IMR-90 (cell line): Measurements from ENCODE around the gene BBIP1. TPM values are rescaled to one million over a fixed set of nuclear protein-coding genes. Genes with fewer than 3 reads are reported as not detected.

Source experiments
- ATAC-seq: fragments of 200-7000 bp; cut with Tn5 transposase; 2 replicates; pipeline ENCODE4 v1.9.1; 2020; ENCODE audit warnings: low read depth, mild to moderate bottlenecking, moderate library complexity
- BruUV-seq: library from RNA; stranded (reverse); fragments of 400-500 nt; replicated peaks from 2 replicates; lab custom pipeline; 2021; lab: Mats Ljungman, UMichigan
- CTCF ChIA-PET: fragments of 300-600 bp; formaldehyde crosslinking; extraction: SDS; loops from one replicate; lab custom pipeline; 2021; ENCODE audit warnings: antibody characterized with exemption; lab: Yijun Ruan, JAX
- POLR2A ChIA-PET: fragments of 300-600 bp; sonication (Branson Sonifier 250); formaldehyde crosslinking; loops from one replicate; lab custom pipeline; 2022; ENCODE audit warnings: antibody characterized with exemption; ENCODE audit not compliant: unreplicated experiment; lab: Charles Lee
- DNase-seq: peaks from one replicate; pipeline ENCODE4 v3.0.0; 2013
- H2AFZ ChIP-seq: replicated peaks from 2 replicates; pipeline ENCODE3; 2013; ENCODE audit warnings: low read length, mild to moderate bottlenecking; ENCODE audit not compliant: poor library complexity
- H2AK5ac ChIP-seq: 2 replicates; pipeline ENCODE4 v1.6.1; 2013; ENCODE audit warnings: low read depth, low read length, inconsistent platforms
- H2AK9ac ChIP-seq: replicated peaks from 2 replicates; pipeline ENCODE3; 2013; ENCODE audit warnings: mild to moderate bottlenecking, low read depth, low read length, moderate library complexity; ENCODE audit not compliant: poor library complexity
- H2BK120ac ChIP-seq: 2 replicates; pipeline ENCODE4 v1.6.1; 2013; ENCODE audit warnings: low read depth, low read length, inconsistent platforms
- H2BK15ac ChIP-seq: 3 replicates; pipeline ENCODE4 v1.6.1; 2013; ENCODE audit warnings: low read depth, low read length, inconsistent platforms
- H2BK20ac ChIP-seq: 2 replicates; pipeline ENCODE4 v1.6.1; 2013; ENCODE audit warnings: low read depth, mild to moderate bottlenecking, inconsistent platforms, low read length, moderate library complexity
- H2BK5ac ChIP-seq: 2 replicates; pipeline ENCODE4 v1.6.1; 2013; ENCODE audit warnings: mild to moderate bottlenecking, low read depth, low read length, inconsistent platforms; ENCODE audit not compliant: poor library complexity, severe bottlenecking
- H3K14ac ChIP-seq: replicated peaks from 2 replicates; pipeline ENCODE4 v1.6.1; 2013; ENCODE audit warnings: low read depth, low read length, inconsistent platforms
- H3K18ac ChIP-seq: 2 replicates; pipeline ENCODE4 v1.6.1; 2013; ENCODE audit warnings: low read depth, low read length, control low read depth
- H3K23ac ChIP-seq: 2 replicates; pipeline ENCODE4 v1.6.1; 2013; ENCODE audit warnings: low read depth, low read length, inconsistent platforms
- H3K27ac ChIP-seq: 2 replicates; pipeline ENCODE4 v1.5.1; 2013; ENCODE audit warnings: mild to moderate bottlenecking, control low read depth, low read length; ENCODE audit not compliant: insufficient read depth
- H3K27me3 ChIP-seq: 2 replicates; pipeline ENCODE4 v1.6.1; 2013; ENCODE audit warnings: low read length; ENCODE audit not compliant: control insufficient read depth, insufficient read depth
- H3K36me3 ChIP-seq: 2 replicates; pipeline ENCODE4 v1.6.1; 2013; ENCODE audit warnings: low read length, mixed read lengths; ENCODE audit not compliant: control insufficient read depth, insufficient read depth
- H3K4ac ChIP-seq: 2 replicates; pipeline ENCODE4 v1.6.1; 2013; ENCODE audit warnings: low read depth, low read length, inconsistent platforms
- H3K4me1 ChIP-seq: 2 replicates; pipeline ENCODE4 v1.6.1; 2013; ENCODE audit warnings: low read length, mixed read lengths; ENCODE audit not compliant: control insufficient read depth, insufficient read depth
- H3K4me2 ChIP-seq: 2 replicates; pipeline ENCODE4 v1.6.1; 2013; ENCODE audit warnings: low read depth, mild to moderate bottlenecking, control low read depth, low read length, moderate library complexity
- H3K4me3 ChIP-seq: 2 replicates; pipeline ENCODE4 v1.5.1; 2013; ENCODE audit warnings: low read depth, mild to moderate bottlenecking, control low read depth, low read length, moderate library complexity; ENCODE audit not compliant: insufficient read depth
- H3K56ac ChIP-seq: 2 replicates; pipeline ENCODE4 v1.6.1; 2013; ENCODE audit warnings: low read length, inconsistent platforms; ENCODE audit not compliant: insufficient read depth; ENCODE audit errors: extremely low read depth
- H3K79me1 ChIP-seq, 2 experiments: 2 replicates each; pipeline ENCODE4 v1.6.1; 2013; ENCODE audit warnings: low read length in 2 of 2, inconsistent platforms in 1 of 2, low read depth in 1 of 2
- H3K9ac ChIP-seq: 2 replicates; pipeline ENCODE4 v1.6.1; 2013; ENCODE audit warnings: low read depth, low read length, control low read depth
- H3K9me1 ChIP-seq: 2 replicates; pipeline ENCODE4 v1.6.1; 2013; ENCODE audit warnings: low read length, inconsistent platforms; ENCODE audit not compliant: insufficient read depth
- H3K9me3 ChIP-seq: 2 replicates; pipeline ENCODE4 v1.6.1; 2013; ENCODE audit warnings: low read length; ENCODE audit not compliant: control insufficient read depth, insufficient read depth
- H4K20me1 ChIP-seq: 2 replicates; pipeline ENCODE4 v1.6.1; 2013; ENCODE audit warnings: low read length, inconsistent platforms; ENCODE audit not compliant: insufficient read depth
- H4K5ac ChIP-seq: 2 replicates; pipeline ENCODE4 v1.6.1; 2013; ENCODE audit warnings: mild to moderate bottlenecking, low read depth, low read length, control low read depth
- H4K8ac ChIP-seq, 2 experiments: 2 replicates each; pipeline ENCODE4 v1.6.1; 2013; ENCODE audit warnings: low read depth in 2 of 2, low read length in 2 of 2, control low read depth in 1 of 2, inconsistent platforms in 1 of 2
- H4K91ac ChIP-seq: 2 replicates; pipeline ENCODE4 v1.6.1; 2013; ENCODE audit warnings: low read depth, low read length, inconsistent platforms; ENCODE audit not compliant: insufficient read depth
- BHLHE40 ChIP-seq: fragments of 150-350 bp; IDR thresholded peaks from 2 replicates; pipeline ENCODE4 v1.6.1; 2016; ENCODE audit warnings: mild to moderate bottlenecking, low read depth, low read length
- CEBPB ChIP-seq: IDR thresholded peaks from 2 replicates; pipeline ENCODE4 v1.6.1; 2012; ENCODE audit warnings: low read depth, low read length, improper control_type of control experiment
- CHD1 ChIP-seq: IDR thresholded peaks from 2 replicates; pipeline ENCODE4 v1.6.1; 2012; ENCODE audit warnings: low read depth, low read length, improper control_type of control experiment
- ELK1 ChIP-seq: fragments of 150-350 bp; IDR thresholded peaks from 2 replicates; pipeline ENCODE4 v1.6.1; 2016; ENCODE audit warnings: low read depth, mild to moderate bottlenecking, low read length, moderate library complexity, borderline replicate concordance
- FOS ChIP-seq: fragments of 150-350 bp; IDR thresholded peaks from 2 replicates; pipeline ENCODE4 v1.6.1; 2016; ENCODE audit warnings: low read depth, low read length
- MAFK ChIP-seq: IDR thresholded peaks from 2 replicates; pipeline ENCODE4 v1.6.1; 2012; ENCODE audit warnings: low read depth, low read length, improper control_type of control experiment
- MAZ ChIP-seq: IDR thresholded peaks from 2 replicates; pipeline ENCODE4 v1.6.1; 2012; ENCODE audit warnings: low read depth, mild to moderate bottlenecking, low read length, improper control_type of control experiment, moderate library complexity, borderline replicate concordance
- MXI1 ChIP-seq: IDR thresholded peaks from 2 replicates; pipeline ENCODE4 v1.6.1; 2012; ENCODE audit warnings: low read depth, mild to moderate bottlenecking, low read length, moderate library complexity, borderline replicate concordance
- NFE2L2 ChIP-seq: fragments of 150-350 bp; IDR thresholded peaks from 2 replicates; pipeline ENCODE4 v1.6.1; 2016; ENCODE audit warnings: low read depth, mild to moderate bottlenecking, low read length
- POLR2A ChIP-seq: IDR thresholded peaks from 2 replicates; pipeline ENCODE4 v1.6.1; 2012; ENCODE audit warnings: mild to moderate bottlenecking, low read depth, low read length
- RAD21 ChIP-seq: IDR thresholded peaks from 2 replicates; pipeline ENCODE4 v1.6.1; 2012; ENCODE audit warnings: low read length, improper control_type of control experiment
- RCOR1 ChIP-seq: IDR thresholded peaks from 2 replicates; pipeline ENCODE4 v1.6.1; 2012; ENCODE audit warnings: mild to moderate bottlenecking, low read length, improper control_type of control experiment; ENCODE audit not compliant: insufficient replicate concordance
- RFX5 ChIP-seq: IDR thresholded peaks from 2 replicates; pipeline ENCODE4 v1.8.0; 2012; ENCODE audit warnings: low read depth, mild to moderate bottlenecking, low read length, moderate library complexity
- SMC3 ChIP-seq: fragments of 150-350 bp; IDR thresholded peaks from 2 replicates; pipeline ENCODE4 v1.6.1; 2016; ENCODE audit warnings: low read depth, mild to moderate bottlenecking, antibody characterized with exemption, low read length, moderate library complexity
- WGBS, 2 experiments: methylation state at CpG; one replicate each; pipeline versions ENCODE4 v1.1.5 to v1.1.7; 2013; ENCODE audit warnings: missing lambda C conversion rate in 2 of 2; ENCODE audit not compliant: insufficient read length in 1 of 2; ENCODE audit errors: extremely low coverage in 2 of 2; 5-methylcytosine and 5-hydroxymethylcytosine counted together
- dilution Hi-C: fragments of 300-500 bp; cut with HindIII; formaldehyde crosslinking; loops from one replicate; pipeline ENCODE4 v1.14.3; 2018; ENCODE audit warnings: low sequenced_read_pairs; ENCODE audit not compliant: unreplicated experiment
- in situ Hi-C: fragments of 300-500 bp; cut with MboI; formaldehyde crosslinking; loops from 3 replicates; pipeline ENCODE4 v1.14.3; 2019; ENCODE audit warnings: low sequenced_read_pairs, inconsistent platforms, mixed read lengths
- intact Hi-C: fragments of 100-400 bp; cut with micrococcal nuclease; formaldehyde crosslinking; loops from 2 replicates; pipeline ENCODE4 v1.10.0; 2022
- polyA plus RNA-seq, 3 experiments: library from polyadenylated mRNA; depleted of rRNA; stranded (reverse); fragments of >200 nt; gene quantifications; 2 replicates each; pipeline ENCODE4 v1.2.3, GENCODE V29; 2012; ENCODE audit warnings: low replicate concordance in 1 of 3
- total RNA-seq: library from RNA; depleted of rRNA; stranded (reverse); fragments of >200 nt; gene quantifications from 2 replicates; pipeline ENCODE4 v1.2.3, GENCODE V29; 2012
- TF ChIP-seq, protein P1 (sequence below): fragments of 150-350 bp; IDR thresholded peaks from 2 replicates; pipeline ENCODE4 v1.6.1; 2017; ENCODE audit warnings: mild to moderate bottlenecking, antibody characterized with exemption, low read length, low read depth
- TF ChIP-seq, protein P2 (sequence below): conservative IDR thresholded peaks from 2 replicates; pipeline ENCODE4 v1.5.1; 2012; ENCODE audit warnings: mild to moderate bottlenecking, low read depth, low read length, improper control_type of control experiment

Gene BBIP1
- total and polyA plus RNA-seq, 2 of the 4 experiments (the other 2 are of a cell fraction) = 17.4 to 19.9 TPM

GRCh38 chr10:110883924-110884323, 35.1 kb downstream of the BBIP1 start:
- intact Hi-C loops = no loop called here
- ATAC-seq = peak; percentile 59; the same call in 1 of the 2 replicates
- H3K18ac ChIP-seq = no peak overlapping the region

More at GRCh38 chr10:110883924-110884323, 35.1 kb downstream of the BBIP1 start:
- H2BK120ac ChIP-seq = no peak overlapping the region
- no peak overlapping the region for H4K91ac ChIP-seq
- peaks cover 2% of the 10 kb centered on the region; the same call in 1 of the 2 replicates for H3K4me1 ChIP-seq
- H2BK20ac ChIP-seq = no peak overlapping the region
- dilution Hi-C loops = no loop called here
- H3K9me1 ChIP-seq = no peaks in the 10 kb centered on the region; the same call in 1 of the 2 replicates
- peak overlapping the region; percentile 4 for H2AFZ ChIP-seq
- ChIA-PET POLR2A (no interaction called here), CTCF (no interaction called here)
- peaks cover 0 to 3% of the 10 kb centered on the region in 2 experiments; a peak in 2 of 4 replicates for H3K79me1 ChIP-seq
- in situ Hi-C loops = loop anchor here (10.0 kb wide), 1 partner anchor 579 kb away; the partner anchor contains the start of gene SMNDC1
- TF ChIP-seq ELK1 (no peak), BHLHE40 (no peak), MAFK (no peak), RAD21 (no peak), SMC3 (no peak), CHD1 (no peak), MXI1 (no peak), CEBPB (no peak), FOS (no peak), NFE2L2 (no peak), POLR2A (no peak), MAZ (no peak), RFX5 (no peak), RCOR1 (no peak)
- TF ChIP-seq, protein P1, sequence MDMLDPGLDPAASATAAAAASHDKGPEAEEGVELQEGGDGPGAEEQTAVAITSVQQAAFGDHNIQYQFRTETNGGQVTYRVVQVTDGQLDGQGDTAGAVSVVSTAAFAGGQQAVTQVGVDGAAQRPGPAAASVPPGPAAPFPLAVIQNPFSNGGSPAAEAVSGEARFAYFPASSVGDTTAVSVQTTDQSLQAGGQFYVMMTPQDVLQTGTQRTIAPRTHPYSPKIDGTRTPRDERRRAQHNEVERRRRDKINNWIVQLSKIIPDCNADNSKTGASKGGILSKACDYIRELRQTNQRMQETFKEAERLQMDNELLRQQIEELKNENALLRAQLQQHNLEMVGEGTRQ = no peak
- TF ChIP-seq, protein P2, sequence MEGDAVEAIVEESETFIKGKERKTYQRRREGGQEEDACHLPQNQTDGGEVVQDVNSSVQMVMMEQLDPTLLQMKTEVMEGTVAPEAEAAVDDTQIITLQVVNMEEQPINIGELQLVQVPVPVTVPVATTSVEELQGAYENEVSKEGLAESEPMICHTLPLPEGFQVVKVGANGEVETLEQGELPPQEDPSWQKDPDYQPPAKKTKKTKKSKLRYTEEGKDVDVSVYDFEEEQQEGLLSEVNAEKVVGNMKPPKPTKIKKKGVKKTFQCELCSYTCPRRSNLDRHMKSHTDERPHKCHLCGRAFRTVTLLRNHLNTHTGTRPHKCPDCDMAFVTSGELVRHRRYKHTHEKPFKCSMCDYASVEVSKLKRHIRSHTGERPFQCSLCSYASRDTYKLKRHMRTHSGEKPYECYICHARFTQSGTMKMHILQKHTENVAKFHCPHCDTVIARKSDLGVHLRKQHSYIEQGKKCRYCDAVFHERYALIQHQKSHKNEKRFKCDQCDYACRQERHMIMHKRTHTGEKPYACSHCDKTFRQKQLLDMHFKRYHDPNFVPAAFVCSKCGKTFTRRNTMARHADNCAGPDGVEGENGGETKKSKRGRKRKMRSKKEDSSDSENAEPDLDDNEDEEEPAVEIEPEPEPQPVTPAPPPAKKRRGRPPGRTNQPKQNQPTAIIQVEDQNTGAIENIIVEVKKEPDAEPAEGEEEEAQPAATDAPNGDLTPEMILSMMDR = no peak
- no peak overlapping the region for H4K8ac ChIP-seq
- no peak overlapping the region for H2BK15ac ChIP-seq
- no peak overlapping the region for H3K4me2 ChIP-seq
- H3K27me3 ChIP-seq = no peaks in the 10 kb centered on the region
- no peak overlapping the region for H2AK9ac ChIP-seq
- H3K27ac ChIP-seq = no peak overlapping the region
- no peaks in the 10 kb centered on the region for H3K9me3 ChIP-seq
- no CpG with 5 or more reads among the region's 10 CpGs for WGBS, 2 experiments
- H3K4ac ChIP-seq = no peak overlapping the region
- no peak overlapping the region for H2AK5ac ChIP-seq
- H3K36me3 ChIP-seq = peaks cover 8% of the 10 kb centered on the region
- no peak overlapping the region for H3K9ac ChIP-seq
- H2BK5ac ChIP-seq = no peak overlapping the region
- no peak overlapping the region for H3K56ac ChIP-seq
- H3K14ac ChIP-seq = no peak overlapping the region
- no peaks in the 10 kb centered on the region for H4K20me1 ChIP-seq
- H3K4me3 ChIP-seq = no peak overlapping the region
- no peak overlapping the region for H4K5ac ChIP-seq
- DNase-seq = peak; percentile 66
- BruUV-seq = no TSS peak
- no peak overlapping the region for H3K23ac ChIP-seq
